CD4-positive, alpha-beta memory T cell (primary cell): ENCODE measurements around the gene LBR. TPM values are rescaled to one million over a fixed set of nuclear protein-coding genes. Genes with fewer than 3 reads are reported as not detected.

Experiments
- CTCF ChIA-PET: fragments of 350-600 bp; sonication (Branson Sonifier 250); formaldehyde crosslinking; loops from one replicate; lab custom pipeline; 2021; ENCODE audit warnings: inconsistent platforms; ENCODE audit not compliant: partially characterized antibody; lab: Charles Lee
- POLR2A ChIA-PET: fragments of 350-600 bp; sonication (Branson Sonifier 250); formaldehyde crosslinking; loops from one replicate; lab custom pipeline; 2021; ENCODE audit not compliant: partially characterized antibody; lab: Charles Lee
- DNase-seq, 5 donors: peaks; one replicate each; pipeline versions ENCODE4 v3.0.0 to v3.0.0-alpha.2; 2020 to 2022; ENCODE audit warnings: mixed read lengths in 1 of 5
- H3K27ac ChIP-seq: one replicate; pipeline ENCODE4 v1.7.0; 2013; ENCODE audit warnings: low read depth, low read length
- H3K27me3 ChIP-seq: 2 replicates; pipeline ENCODE4 v1.7.0; 2013; ENCODE audit warnings: mild to moderate bottlenecking, low read length, moderate library complexity; ENCODE audit not compliant: insufficient read depth
- H3K36me3 ChIP-seq: 2 replicates; pipeline ENCODE4 v1.7.0; 2013; ENCODE audit warnings: mild to moderate bottlenecking, low read length, moderate library complexity; ENCODE audit not compliant: insufficient read depth
- H3K4me1 ChIP-seq: 2 replicates; pipeline ENCODE4 v1.7.0; 2013; ENCODE audit warnings: mild to moderate bottlenecking, low read length, moderate library complexity; ENCODE audit not compliant: insufficient read depth
- H3K4me3 ChIP-seq, 2 donors: one replicate each; pipeline ENCODE4 v1.7.0; 2013; ENCODE audit warnings: low read length in 2 of 2, mild to moderate bottlenecking in 1 of 2
- H3K9me3 ChIP-seq, 2 donors: one replicate each; pipeline ENCODE4 v1.7.0; 2013; ENCODE audit warnings: low read length in 2 of 2, control low read depth in 1 of 2; ENCODE audit not compliant: control insufficient read depth in 1 of 2
- H3K27ac Mint-ChIP-seq, 7 donors: one replicate each; pipeline ENCODE4 v1.8.0; 2020 to 2021; ENCODE audit warnings: mixed read lengths in 7 of 7, mild to moderate bottlenecking in 6 of 7, inconsistent platforms in 3 of 7, moderate library complexity in 3 of 7
- H3K27me3 Mint-ChIP-seq, 2 donors: one replicate each; pipeline ENCODE4 v1.8.0; 2020 to 2021; ENCODE audit warnings: mixed read lengths in 2 of 2
- H3K36me3 Mint-ChIP-seq, 2 donors: one replicate each; pipeline ENCODE4 v1.8.0; 2020 to 2021; ENCODE audit warnings: mixed read lengths in 2 of 2, inconsistent platforms in 1 of 2, mild to moderate bottlenecking in 1 of 2
- H3K4me1 Mint-ChIP-seq, 4 donors: one replicate each; pipeline ENCODE4 v1.8.0; 2020 to 2021; ENCODE audit warnings: mixed read lengths in 4 of 4, mild to moderate bottlenecking in 1 of 4
- H3K4me3 Mint-ChIP-seq, 8 donors: one replicate each; pipeline ENCODE4 v1.8.0; 2020 to 2021; ENCODE audit warnings: mixed read lengths in 8 of 8, mild to moderate bottlenecking in 7 of 8, moderate library complexity in 6 of 8, inconsistent platforms in 3 of 8
- H3K9me3 Mint-ChIP-seq, 8 donors: one replicate each; pipeline ENCODE4 v1.8.0; 2020 to 2021; ENCODE audit warnings: mixed read lengths in 8 of 8, mild to moderate bottlenecking in 5 of 8, inconsistent platforms in 3 of 8, moderate library complexity in 1 of 8
- intact Hi-C: fragments of 100-400 bp; cut with micrococcal nuclease; formaldehyde crosslinking; loops from one replicate; pipeline ENCODE4 v1.15.1; 2023
- polyA plus RNA-seq, 2 donors: library from polyadenylated mRNA; unstranded; fragments of 300-500 nt; fragmentation: Illumina TruSeq; gene quantifications; one replicate each; pipeline ENCODE4 v1.2.3, GENCODE V29; 2021
- total RNA-seq, 2 experiments: library from RNA; stranded (reverse); gene quantifications; one replicate each; pipeline ENCODE4 v1.2.3, GENCODE V29; 2021

Gene LBR
- 100 to 1,000 TPM; 138 to 150 TPM for total RNA-seq
- 100 to 1,000 TPM; 106 to 121 TPM for polyA plus RNA-seq

- intact Hi-C loops: loop anchor here (1.0 to 5.0 kb wide), 7 partner anchors 18 to 635 kb away; partner anchors contain the start of genes H3-3A, PYCR2, SDE2 and SRP9
- peaks cover 44 to 58% (median 51%) of the 10 kb centered on the region in 4 donors for H3K4me1 Mint-ChIP-seq
- CTCF ChIA-PET: interaction anchor here (0.6 to 8.0 kb wide), 7 partner anchors 14 to 572 kb away, joined by 3 to 87 read pairs (median 3); no protein-coding TSS in a partner anchor
- DNase-seq: peak in 2 of 5 donors; percentile 17 to 28
- H3K4me3 Mint-ChIP-seq: peak within 1 kb of the TSS; percentile 92 to 98 (median 95)
- H3K27me3 Mint-ChIP-seq: no peaks in the 10 kb centered on the region
- H3K27me3 ChIP-seq: no peaks in the 10 kb centered on the region
- H3K36me3 Mint-ChIP-seq: peaks cover 0 to 24% of the 10 kb centered on the region in 2 donors
- no peaks in the 10 kb centered on the region for H3K36me3 ChIP-seq
- H3K27ac ChIP-seq: peak within 1 kb of the TSS; percentile 78
- H3K9me3 ChIP-seq: no peaks in the 10 kb centered on the region
- peaks cover 0 to 2% (median 0%) of the 10 kb centered on the region in 8 donors for H3K9me3 Mint-ChIP-seq
- peak within 1 kb of the TSS; percentile 68 to 75 for H3K4me3 ChIP-seq
- POLR2A ChIA-PET: interaction anchor here (0.6 to 9.1 kb wide), 24 partner anchors 11 to 993 kb away, joined by 3 to 319 read pairs (median 5); partner anchors contain the start of genes EPHX1, H3-3A, PYCR2 and SDE2
- H3K27ac Mint-ChIP-seq: peak within 1 kb of the TSS; percentile 86 to 97 (median 96)
- peaks cover 50% of the 10 kb centered on the region for H3K4me1 ChIP-seq
Observed at GRCh38 chr1:225427235-225428067, at the start of gene LBR. TSS of gene LBR (minus strand) at chr1:225428038. CDS start at chr1:225424075, 3,963 bp downstream.

GRCh38 chr1:225477296-225477911 lies 49.6 kb upstream of the LBR start:
- POLR2A ChIA-PET: interaction anchor here (0.6 to 3.7 kb wide), 3 partner anchors 10 to 300 kb away, joined by 3 to 19 read pairs (median 4); partner anchors contain the start of gene SRP9
- Histone ChIP-seq H3K9me3 (no peaks in the 10 kb centered on the region), H3K36me3 (no peaks in the 10 kb centered on the region), H3K4me3 (no peak overlapping the region), H3K27me3 (no peaks in the 10 kb centered on the region), H3K4me1 (peaks cover 36% of the 10 kb centered on the region), H3K27ac (no peak overlapping the region)
- H3K27me3 Mint-ChIP-seq: peaks cover 0 to 5% of the 10 kb centered on the region in 2 donors
- peak overlapping the region in 6 of 7 donors; percentile 13 to 87 (median 66) for H3K27ac Mint-ChIP-seq
- peak overlapping the region in 7 of 8 donors; percentile 13 to 75 (median 59) for H3K4me3 Mint-ChIP-seq
- peaks cover 27 to 50% (median 34%) of the 10 kb centered on the region in 4 donors for H3K4me1 Mint-ChIP-seq
- no peaks in the 10 kb centered on the region for H3K36me3 Mint-ChIP-seq
- peaks cover 0 to 1% (median 0%) of the 10 kb centered on the region in 8 donors for H3K9me3 Mint-ChIP-seq
- CTCF ChIA-PET: interaction anchor here (0.5 to 4.3 kb wide), 12 partner anchors 9 to 648 kb away, joined by 3 to 19 read pairs (median 4); partner anchors contain the start of gene SRP9
- DNase-seq: no peak
- intact Hi-C loops: loop anchor here (10.0 kb wide), 2 partner anchors 77 to 367 kb away; no protein-coding TSS in a partner anchor

- POLR2A ChIA-PET: interaction anchor here (1.5 to 3.7 kb wide), 2 partner anchors 9 to 32 kb away, joined by 4 to 19 read pairs; no protein-coding TSS in a partner anchor
- Mint-ChIP-seq H3K27ac (peak overlapping the region in 4 of 7 donors; percentile 45 to 81 (median 64)), H3K27me3 (peaks cover 0 to 3% of the 10 kb centered on the region in 2 donors), H3K4me3 (peak overlapping the region in 2 of 8 donors; percentile 8 to 69), H3K4me1 (peaks cover 27 to 50% (median 34%) of the 10 kb centered on the region in 4 donors), H3K9me3 (peaks cover 0 to 1% (median 0%) of the 10 kb centered on the region in 8 donors), H3K36me3 (no peaks in the 10 kb centered on the region)
- peaks cover 36% of the 10 kb centered on the region for H3K4me1 ChIP-seq
- intact Hi-C loops: loop anchor here (10.0 kb wide), 2 partner anchors 78 to 368 kb away; no protein-coding TSS in a partner anchor
- no peaks in the 10 kb centered on the region for H3K27me3 ChIP-seq
- H3K27ac ChIP-seq: no peak overlapping the region
- DNase-seq: no peak
- no peaks in the 10 kb centered on the region for H3K9me3 ChIP-seq
- H3K4me3 ChIP-seq: no peak overlapping the region
- H3K36me3 ChIP-seq: no peaks in the 10 kb centered on the region
- CTCF ChIA-PET: interaction anchor here (0.5 to 4.3 kb wide), 10 partner anchors 8 to 511 kb away, joined by 3 to 48 read pairs (median 4); partner anchors contain the start of gene SRP9
Observed at GRCh38 chr1:225476538-225476988, 48.7 kb upstream of the LBR start.

GRCh38 chr1:225476100-225476511 lies 48.3 kb upstream of the LBR start:
- Histone ChIP-seq H3K27me3 (no peaks in the 10 kb centered on the region), H3K9me3 (no peaks in the 10 kb centered on the region), H3K27ac (no peak overlapping the region), H3K36me3 (no peaks in the 10 kb centered on the region), H3K4me1 (peaks cover 36% of the 10 kb centered on the region), H3K4me3 (no peak overlapping the region)
- Mint-ChIP-seq H3K4me1 (peaks cover 27 to 50% (median 35%) of the 10 kb centered on the region in 4 donors), H3K36me3 (no peaks in the 10 kb centered on the region), H3K27ac (peak overlapping the region in 3 of 7 donors; percentile 38 to 81 (median 79)), H3K27me3 (peaks cover 0 to 3% of the 10 kb centered on the region in 2 donors), H3K9me3 (peaks cover 0 to 1% (median 0%) of the 10 kb centered on the region in 8 donors), H3K4me3 (no peak overlapping the region)
- no peak for DNase-seq
- CTCF ChIA-PET: interaction anchor here (0.7 to 4.8 kb wide), 9 partner anchors 8 to 512 kb away, joined by 3 to 48 read pairs (median 15); partner anchors contain the start of gene SRP9
- POLR2A ChIA-PET: interaction anchor here (1.5 to 3.7 kb wide), 4 partner anchors 8 to 50 kb away, joined by 4 to 19 read pairs (median 6); no protein-coding TSS in a partner anchor
- intact Hi-C loops: loop anchor here (10.0 kb wide), 2 partner anchors 79 to 369 kb away; no protein-coding TSS in a partner anchor

- Histone ChIP-seq H3K27me3 (no peaks in the 10 kb centered on the region), H3K36me3 (no peaks in the 10 kb centered on the region), H3K4me3 (no peak overlapping the region), H3K27ac (no peak overlapping the region), H3K9me3 (no peaks in the 10 kb centered on the region), H3K4me1 (peaks cover 36% of the 10 kb centered on the region)
- intact Hi-C loops: loop anchor here (1.0 to 10.0 kb wide), 8 partner anchors 48 to 722 kb away; partner anchors contain the start of gene SRP9
- ChIA-PET POLR2A (interaction anchor here (0.7 to 1.9 kb wide), 5 partner anchors 30 to 367 kb away, joined by 3 to 6 read pairs (median 5); partner anchors contain the start of genes LBR and SRP9), CTCF (interaction anchor here (0.6 to 4.8 kb wide), 33 partner anchors 7 to 645 kb away, joined by 3 to 48 read pairs (median 5); partner anchors contain the start of genes PYCR2 and SRP9)
- no peak overlapping the region for H3K4me3 Mint-ChIP-seq
- peaks cover 0 to 3% of the 10 kb centered on the region in 2 donors for H3K27me3 Mint-ChIP-seq
- no peaks in the 10 kb centered on the region for H3K36me3 Mint-ChIP-seq
- H3K4me1 Mint-ChIP-seq: peaks cover 27 to 50% (median 35%) of the 10 kb centered on the region in 4 donors
- DNase-seq: peak in 4 of 5 donors; percentile 66 to 80 (median 69)
- H3K9me3 Mint-ChIP-seq: peaks cover 0 to 1% (median 0%) of the 10 kb centered on the region in 8 donors
- H3K27ac Mint-ChIP-seq: peak overlapping the region in 5 of 7 donors; percentile 5 to 75 (median 23)
Observed at GRCh38 chr1:225474986-225475820, 47.4 kb upstream of the LBR start.
